HG03196 (cell line): ENCODE data around the gene UBXN10.
A peak's percentile ranks its signal among the peaks of the same experiment; 100 is the strongest.

Experiments
- ATAC-seq: cut with Tn5 transposase; IDR thresholded peaks from one replicate; pipeline ENCODE4 v1.9.1; 2021; ENCODE audit not compliant: unreplicated experiment

The UBXN10 gene

DNA sequence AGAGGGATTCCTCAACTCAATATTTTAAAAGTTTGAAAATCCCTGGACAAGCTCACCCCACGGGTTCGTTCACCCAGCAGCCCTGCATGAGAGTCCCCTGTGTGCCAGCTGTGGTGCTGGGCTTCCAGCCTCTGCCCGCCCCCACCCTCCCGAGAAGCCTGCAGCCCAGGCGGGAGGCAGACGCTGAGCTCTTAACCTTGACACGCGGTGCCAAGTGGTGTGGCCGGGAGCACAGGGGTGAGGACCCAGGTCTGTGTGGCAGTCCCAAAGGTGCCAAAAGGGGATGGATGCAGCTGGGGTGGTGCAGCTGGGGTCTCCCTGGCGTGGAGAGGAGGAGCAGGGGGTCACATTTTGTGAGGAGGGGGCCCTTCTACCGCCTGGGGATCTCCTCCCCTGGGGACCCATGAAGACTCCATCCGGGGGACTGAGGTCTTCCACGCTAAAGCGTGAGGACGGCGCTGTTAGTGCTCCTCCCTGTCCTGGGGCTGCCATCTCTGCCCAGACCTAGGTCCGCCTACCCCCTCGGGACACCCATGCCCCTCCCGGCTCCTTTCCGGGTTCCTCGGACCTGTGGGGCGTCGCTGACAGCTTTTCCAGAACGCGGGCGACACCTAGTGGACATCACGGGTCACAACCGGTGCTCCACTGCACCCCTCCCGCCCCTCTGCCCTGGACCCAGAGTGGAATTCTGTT, 33.8 kb upstream of the UBXN10 start:
- ATAC-seq: peak; percentile 54

DNA sequence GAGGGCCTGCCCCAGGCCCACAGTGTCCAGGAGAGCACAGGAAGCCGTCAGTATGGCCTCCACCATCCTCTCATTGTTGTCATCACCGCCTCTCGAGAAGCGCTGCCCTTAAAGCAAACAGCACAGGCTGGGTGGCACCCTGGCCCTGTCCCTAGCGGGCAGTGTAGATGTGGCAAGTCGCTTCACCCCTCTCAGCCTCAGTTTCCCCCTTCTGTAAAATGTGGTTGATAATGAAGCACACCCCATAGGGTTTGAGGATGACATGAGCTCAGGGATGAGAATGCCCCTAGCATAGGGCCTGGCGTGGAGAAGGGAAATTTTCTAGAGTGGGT, 33.3 kb upstream of the UBXN10 start:
- peak; percentile 16 for ATAC-seq

GRCh38 chr1:20153000-20153418, 32.9 kb upstream of the UBXN10 start:
- ATAC-seq: no peak

DNA sequence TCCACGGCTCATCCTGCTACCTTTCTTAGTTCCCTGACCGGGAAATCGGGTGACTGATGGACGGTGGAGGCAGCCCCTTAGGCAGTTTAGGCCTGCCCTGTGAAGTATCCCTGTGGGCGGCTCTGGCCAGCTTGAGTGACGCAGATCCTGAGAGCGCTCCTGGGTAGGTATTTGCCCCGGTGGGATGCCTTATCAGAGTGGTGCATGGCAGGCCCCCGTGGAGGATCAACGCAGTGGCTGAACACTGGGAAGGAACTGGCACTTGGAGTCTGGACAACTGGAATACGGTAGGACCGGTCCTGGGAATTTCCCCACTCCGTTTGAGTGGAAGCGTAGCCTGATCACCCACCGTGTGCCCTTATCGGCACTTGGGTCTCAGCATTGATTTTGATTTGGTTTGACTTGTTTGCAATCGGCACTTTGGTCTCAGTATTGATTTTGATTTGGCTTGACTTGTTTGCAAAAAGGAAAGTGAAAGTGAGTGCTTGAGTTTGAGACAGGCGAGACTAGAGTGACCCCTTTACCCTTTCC, 31.5 kb upstream of the UBXN10 start:
- ATAC-seq: no peak

DNA sequence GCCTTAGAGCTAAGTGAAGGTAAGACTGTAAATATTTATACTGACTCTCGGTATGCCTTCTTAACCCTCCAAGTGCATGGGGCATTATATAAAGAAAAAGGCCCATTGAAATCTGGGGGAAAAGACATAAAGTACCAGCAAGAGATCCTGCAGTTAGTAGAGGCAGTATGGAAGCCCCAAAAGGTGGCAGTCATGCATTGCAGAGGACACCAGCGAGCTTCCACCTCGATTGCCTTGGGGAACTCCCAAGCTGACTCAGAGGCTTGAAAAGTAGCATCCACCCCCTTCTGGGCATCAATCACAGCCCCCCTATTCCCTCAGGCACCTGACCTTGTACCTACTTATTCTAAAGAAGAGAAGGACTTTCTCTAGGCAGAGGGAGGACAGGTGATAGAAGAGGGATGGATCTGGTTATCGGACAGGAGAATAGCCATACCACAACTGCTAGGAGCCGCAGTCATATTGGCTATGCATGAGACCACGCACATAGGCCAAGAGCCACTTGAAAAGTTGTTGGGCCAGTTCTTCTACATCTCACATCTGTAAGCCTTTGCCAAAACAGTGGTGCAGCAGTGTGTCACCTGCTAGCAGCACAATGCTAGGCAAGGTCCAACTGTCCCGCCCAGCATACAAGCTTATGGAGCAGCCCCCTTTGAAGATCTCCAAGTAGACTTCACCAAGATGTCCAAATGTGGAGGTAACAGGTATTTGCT, 27.4 kb upstream of the UBXN10 start:
- no peak for ATAC-seq

GRCh38 chr1:20160034-20160433, 25.9 kb upstream of the UBXN10 start:
- ATAC-seq: no peak

DNA sequence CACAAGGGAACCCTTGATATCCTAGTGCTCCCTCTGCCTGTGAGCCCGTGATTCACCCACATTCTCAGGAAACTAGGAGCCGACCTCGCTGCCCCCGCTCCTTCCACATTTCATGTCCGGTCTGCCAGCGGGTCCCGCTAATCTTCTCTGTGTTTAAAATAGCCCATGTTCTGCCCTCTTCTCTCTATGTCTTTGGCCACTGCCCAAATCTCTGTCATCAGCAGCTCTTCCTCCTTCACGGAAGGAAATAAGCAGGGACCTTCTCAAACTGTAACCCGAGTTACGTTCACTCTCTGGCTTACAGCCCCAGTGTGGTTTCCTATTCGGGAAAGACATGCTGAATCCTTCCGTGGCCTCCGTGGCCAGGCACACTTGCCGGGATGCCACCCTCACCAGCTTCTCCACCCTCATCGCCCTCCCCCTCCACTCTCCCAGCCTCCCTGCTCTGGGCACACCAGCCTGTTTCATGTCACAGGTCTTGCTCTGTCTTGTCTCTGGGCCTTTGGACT, 21.1 kb upstream of the UBXN10 start:
- ATAC-seq: no peak

DNA sequence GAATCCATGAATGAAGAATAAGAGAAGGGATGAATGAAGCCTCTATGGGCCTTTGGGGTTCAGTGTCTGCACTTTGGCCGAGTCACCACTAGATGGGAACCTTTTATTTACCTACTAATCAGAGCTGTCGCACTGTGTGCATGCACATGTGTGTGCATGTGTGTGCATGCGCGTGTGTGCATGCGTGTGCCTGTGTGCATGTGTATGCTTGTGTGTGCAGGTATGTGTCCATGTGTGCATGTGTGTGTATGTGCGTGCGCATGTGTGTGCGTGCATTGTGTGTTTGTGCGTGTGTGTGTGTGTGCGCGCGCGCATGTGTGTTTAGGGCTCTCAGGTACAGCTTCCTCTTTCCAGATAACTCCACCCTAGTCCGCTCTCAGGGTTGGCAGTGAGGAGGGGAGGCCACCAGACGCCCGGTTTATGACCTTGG, 20.4 kb upstream of the UBXN10 start:
- ATAC-seq: no peak

DNA sequence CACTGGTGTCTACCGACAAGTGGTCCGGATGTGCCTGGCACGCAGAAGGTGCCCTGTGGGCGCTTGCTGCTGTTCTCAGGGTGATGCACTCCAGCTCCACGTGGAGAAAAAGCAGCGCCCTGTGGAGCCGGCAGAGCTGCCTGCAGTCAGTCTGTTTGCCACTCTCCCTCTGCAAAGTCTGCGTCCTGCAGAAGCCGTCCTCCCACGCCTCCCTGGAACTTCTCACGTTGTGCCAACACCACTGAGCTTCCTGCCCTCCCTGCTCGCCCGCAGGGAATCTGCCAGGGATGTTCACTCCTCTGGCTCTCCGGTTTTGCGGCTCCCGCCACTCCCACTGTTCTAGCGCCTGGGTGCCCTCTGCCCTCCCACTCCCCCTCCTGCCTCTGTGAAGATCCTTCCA, 19.8 kb upstream of the UBXN10 start:
- no peak for ATAC-seq

- ATAC-seq: no peak
Measured at GRCh38 chr1:20167126-20167525, 18.8 kb upstream of the UBXN10 start.

DNA sequence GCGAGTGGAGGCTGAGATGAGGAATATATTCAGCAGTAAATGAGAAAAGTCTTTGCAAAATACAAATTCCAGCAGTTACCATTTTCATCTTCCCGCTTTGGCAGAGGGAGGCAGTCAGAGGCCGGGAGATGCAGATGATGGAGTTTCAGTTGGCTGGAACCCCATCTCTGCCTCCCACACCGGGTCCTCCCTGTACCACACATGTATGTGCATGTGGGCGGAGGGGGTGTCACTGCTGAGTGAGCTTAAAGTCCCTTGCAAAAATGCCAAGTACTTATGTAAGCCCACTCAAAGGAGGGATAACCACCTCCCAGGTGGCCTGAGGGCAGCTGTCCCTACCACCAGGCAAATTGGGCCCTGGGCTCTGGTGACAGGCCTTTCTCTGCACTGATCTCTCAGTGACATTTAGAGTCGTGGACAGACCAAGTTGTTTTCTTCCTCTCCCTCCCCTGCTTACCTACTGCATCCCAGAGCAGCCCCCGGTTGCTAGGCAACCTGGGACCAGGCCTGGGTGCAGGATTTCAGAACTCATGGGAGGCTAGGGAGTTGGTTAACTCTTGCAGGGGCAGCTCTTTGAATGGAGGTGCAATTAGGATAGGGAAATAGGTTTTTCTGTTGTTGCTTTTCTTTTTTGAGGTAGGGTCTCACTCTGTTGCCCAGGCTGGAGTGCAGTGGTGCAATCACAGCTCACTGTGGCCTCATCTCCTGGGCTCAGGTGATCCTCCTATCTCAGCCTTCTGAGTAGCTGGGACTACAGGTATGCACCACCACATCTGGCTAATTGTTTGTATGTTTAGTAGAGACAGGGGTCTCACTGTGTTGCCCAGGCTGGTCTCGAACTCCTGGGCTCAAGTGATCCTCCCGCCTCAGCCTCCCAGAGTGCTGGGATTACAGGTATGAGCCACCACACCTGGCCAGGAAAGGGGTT, 17.1 kb upstream of the UBXN10 start:
- ATAC-seq: no peak

- ATAC-seq: no peak
Measured at GRCh38 chr1:20169932-20170331, 16.0 kb upstream of the UBXN10 start.

DNA sequence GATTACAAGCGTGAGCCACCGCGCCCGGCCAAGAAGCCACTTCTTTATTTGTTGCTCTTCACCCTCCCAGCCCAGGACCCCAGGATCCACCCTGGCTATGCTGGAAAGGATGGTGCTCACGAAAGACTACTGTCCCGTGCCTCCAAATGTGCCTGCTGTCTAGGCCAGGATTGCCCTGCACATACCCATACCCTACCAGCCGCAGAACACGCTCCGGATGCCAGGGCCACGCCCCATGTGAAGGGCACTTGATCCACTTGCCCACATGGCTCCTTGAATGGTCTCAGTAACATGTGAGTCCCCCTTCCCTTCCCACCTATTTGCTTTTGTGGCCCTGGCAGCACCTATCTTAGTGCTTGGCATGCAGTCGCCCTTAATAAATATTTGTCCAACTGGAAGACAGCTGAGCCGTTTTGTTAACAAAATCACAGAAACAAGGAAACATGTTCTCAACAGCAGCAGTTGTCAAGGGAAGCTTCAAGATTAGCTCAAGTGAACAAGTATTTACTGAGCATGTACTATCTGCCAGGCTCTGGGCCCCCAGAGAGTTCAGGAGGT, 13.8 kb upstream of the UBXN10 start:
- no peak for ATAC-seq

- ATAC-seq: no peak
Measured at GRCh38 chr1:20174937-20175666, 10.8 kb upstream of the UBXN10 start.

DNA sequence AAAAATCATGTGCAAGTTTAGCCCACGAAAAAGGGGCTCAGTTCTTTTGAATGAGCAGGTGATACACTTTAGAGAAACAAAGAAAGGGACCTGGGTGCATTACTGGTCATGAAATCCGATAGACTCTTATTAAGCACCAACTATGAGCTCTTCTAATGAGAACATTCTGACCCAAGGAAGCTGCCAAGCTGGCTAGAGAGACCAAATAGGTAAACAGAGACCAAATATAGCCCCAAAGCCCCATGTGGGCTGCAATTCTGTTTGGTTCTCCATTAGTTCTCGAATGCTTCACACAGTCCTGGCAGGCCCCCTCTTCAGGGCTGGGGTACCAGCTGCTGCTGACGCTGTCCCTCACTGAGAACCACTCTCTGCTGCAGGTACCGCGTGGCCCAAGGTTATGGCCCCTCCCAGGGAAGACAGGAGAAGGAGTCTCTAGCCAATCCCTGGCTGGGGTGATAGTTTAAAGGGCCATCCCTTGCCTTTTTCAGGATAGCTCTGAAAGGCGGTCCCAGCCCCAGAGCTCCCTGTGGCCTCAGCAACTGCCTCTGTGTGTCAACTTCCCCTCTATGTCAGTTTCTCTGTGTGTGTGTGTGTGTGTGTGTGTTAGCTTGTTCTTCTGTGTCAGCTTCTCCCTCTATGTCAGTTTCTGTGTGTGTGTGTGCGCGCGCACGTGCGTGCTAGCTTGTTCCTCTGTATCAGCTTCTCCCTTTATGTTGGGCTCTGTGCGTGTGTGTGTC, 7.1 kb upstream of the UBXN10 start:
- no peak for ATAC-seq

DNA sequence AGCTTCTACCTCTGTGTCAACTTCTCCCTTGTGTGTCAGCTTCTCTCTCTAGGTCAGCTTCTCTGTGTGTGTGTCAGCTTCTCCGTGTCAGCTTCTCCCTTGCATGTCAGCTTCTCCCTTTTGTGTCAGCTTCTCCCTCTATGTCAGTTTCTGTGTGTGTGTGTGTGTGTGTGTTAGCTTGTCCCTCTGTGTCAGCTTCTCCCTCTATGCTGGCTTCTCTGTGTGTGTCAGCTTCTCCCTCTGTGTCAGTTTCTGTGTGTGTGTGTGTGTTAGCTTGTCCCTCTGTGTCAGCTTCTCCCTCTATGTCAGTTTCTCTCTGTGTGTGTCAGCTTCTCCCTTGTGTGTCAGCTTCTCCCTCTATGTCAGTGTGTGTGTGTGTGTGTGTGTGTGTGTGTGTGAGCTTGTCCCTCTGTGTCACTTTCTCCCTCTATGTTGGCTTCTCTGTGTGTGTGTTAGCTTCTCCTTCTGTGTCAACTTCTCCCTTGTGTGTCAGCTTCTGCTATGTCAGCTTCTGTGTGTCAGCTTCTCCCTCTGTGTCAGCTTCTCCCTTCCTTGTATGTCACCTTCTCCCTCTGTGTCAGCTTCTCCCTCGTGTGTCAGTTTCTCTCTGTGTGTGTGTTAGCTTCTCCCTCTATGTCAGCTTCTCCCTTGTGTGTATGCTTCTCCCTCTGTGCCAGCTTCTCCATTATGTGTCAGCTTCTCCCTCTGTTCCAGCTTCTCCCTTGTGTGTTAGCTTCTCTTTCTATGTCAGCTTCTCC, 6.3 kb upstream of the UBXN10 start:
- no peak for ATAC-seq

DNA sequence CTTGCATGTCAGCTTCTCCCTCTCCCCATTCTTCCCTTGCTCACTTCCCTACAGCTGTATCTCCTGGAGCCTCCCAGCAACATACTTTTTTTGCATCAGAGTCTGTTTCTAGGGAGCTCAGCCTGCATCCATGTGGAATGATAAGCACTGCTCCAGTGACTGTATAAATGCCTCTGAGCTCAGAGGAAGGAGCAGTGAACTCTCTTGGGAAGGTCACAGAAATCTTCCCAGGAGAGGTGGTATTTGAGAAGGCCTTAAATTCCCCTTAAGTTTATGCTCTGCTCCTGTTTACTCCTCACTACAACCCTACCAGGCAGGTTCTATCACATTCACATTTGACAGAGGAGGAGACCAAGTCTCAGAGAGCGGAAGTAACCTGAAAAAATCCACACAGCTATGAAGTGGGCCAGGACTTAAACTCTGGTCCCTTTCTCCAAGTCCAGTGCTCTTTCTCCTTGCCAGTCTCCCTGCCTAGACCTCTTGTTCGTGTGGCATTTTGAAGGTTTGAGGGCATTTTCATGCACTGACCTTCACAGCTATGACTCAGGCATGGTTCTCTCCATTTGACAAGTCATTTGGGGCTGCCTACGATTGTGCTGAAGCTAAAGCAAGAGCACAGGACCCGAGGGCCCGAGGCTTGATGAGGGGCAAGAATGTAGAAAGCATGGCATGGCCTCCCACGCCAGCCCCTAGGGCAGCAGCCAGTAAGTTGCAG, 5.6 kb upstream of the UBXN10 start:
- ATAC-seq: no peak

DNA sequence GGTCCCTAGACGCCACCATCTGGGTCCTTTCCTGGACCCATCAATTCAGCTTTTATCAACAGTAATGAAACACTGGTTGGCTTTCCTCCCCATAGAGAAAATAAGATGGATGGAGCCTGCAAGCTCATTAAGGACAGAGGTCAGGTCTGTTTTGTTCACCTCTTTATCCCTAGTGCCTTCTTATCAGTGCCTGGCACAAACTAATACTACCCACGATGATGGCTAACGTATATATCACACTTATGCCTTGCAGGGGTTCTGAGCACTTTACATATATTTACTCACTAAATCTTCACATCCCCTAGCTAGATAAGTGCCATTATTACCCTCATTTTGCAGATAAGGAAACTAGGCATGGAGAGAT, 5.1 kb upstream of the UBXN10 start:
- ATAC-seq: no peak
